ENCODE measurements around the gene HSPBP1. TPM values are rescaled to one million over a fixed set of nuclear protein-coding genes. Genes with fewer than 3 reads are reported as not detected.

Gene HSPBP1
- total and polyA plus RNA-seq, 9 of the 15 experiments (the other 6 are each of a cell fraction or from before 2014, with no cell fraction given) = 0.83 to 81.3 (median 21.8) TPM

DNA sequence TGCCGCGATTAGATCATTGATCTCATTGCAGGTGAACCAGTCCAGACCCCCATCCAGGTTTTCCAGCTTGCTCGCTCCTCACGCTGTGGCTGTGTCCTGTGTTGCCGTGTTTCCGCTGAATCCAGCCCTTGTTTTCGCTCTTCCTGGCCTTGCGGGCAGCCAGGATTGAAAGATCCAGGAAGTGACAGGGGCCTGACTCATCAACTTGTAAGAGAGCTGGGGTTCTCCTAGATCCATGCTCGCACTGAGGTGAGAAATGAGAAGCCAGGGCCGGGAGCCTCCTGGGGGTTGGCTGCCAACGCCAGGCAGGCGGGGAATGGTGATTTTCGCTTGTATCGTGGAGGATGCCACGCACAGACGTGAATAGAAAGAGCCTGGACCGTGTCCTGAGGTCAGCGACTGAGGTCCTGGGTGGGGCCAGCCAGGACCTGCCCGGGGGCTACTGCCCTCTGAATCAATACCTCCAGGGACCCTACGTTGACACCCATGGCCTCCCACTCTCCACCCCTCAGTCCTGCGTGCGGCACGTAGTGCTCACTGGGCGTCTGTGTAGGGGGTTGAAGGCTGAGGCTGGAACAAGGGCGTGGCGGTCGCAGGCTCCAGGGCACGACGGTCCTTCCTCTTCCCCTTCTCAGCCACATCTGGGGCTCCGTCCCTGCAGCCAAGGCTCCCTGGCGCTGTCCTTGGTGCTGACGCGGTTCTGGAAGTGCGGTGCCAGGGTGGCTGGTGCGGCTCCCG lies 63.3 kb downstream of the HSPBP1 start (continued):
- TF ChIP-seq, protein P1, sequence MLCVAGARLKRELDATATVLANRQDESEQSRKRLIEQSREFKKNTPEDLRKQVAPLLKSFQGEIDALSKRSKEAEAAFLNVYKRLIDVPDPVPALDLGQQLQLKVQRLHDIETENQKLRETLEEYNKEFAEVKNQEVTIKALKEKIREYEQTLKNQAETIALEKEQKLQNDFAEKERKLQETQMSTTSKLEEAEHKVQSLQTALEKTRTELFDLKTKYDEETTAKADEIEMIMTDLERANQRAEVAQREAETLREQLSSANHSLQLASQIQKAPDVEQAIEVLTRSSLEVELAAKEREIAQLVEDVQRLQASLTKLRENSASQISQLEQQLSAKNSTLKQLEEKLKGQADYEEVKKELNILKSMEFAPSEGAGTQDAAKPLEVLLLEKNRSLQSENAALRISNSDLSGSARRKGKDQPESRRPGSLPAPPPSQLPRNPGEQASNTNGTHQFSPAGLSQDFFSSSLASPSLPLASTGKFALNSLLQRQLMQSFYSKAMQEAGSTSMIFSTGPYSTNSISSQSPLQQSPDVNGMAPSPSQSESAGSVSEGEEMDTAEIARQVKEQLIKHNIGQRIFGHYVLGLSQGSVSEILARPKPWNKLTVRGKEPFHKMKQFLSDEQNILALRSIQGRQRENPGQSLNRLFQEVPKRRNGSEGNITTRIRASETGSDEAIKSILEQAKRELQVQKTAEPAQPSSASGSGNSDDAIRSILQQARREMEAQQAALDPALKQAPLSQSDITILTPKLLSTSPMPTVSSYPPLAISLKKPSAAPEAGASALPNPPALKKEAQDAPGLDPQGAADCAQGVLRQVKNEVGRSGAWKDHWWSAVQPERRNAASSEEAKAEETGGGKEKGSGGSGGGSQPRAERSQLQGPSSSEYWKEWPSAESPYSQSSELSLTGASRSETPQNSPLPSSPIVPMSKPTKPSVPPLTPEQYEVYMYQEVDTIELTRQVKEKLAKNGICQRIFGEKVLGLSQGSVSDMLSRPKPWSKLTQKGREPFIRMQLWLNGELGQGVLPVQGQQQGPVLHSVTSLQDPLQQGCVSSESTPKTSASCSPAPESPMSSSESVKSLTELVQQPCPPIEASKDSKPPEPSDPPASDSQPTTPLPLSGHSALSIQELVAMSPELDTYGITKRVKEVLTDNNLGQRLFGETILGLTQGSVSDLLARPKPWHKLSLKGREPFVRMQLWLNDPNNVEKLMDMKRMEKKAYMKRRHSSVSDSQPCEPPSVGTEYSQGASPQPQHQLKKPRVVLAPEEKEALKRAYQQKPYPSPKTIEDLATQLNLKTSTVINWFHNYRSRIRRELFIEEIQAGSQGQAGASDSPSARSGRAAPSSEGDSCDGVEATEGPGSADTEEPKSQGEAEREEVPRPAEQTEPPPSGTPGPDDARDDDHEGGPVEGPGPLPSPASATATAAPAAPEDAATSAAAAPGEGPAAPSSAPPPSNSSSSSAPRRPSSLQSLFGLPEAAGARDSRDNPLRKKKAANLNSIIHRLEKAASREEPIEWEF (CRISPR knock-in tag; IDR thresholded peaks at IDR 0.05) = no peak; the same call in 1 of the 2 replicates
- TF ChIP-seq ZKSCAN1 (IDR thresholded peaks at IDR 0.05; ENCODE audit: low read depth, low read length) (peak; percentile 62; the same call in 1 of the 2 replicates), PHF21A (IDR thresholded peaks at IDR 0.05; ENCODE audit: borderline replicate concordance, low read depth) (peak; percentile 70; the same call in 1 of the 2 replicates), ZNF184 (CRISPR knock-in tag; IDR thresholded peaks at IDR 0.05) (no peak), TARDBP (IDR thresholded peaks at IDR 0.05) (peak; percentile 85), KLF13 (tag; IDR thresholded peaks at IDR 0.05; ENCODE audit: borderline replicate concordance, low read depth) (peak; percentile 76; the same call in 1 of the 2 replicates)
- TF ChIP-seq, protein P2, sequence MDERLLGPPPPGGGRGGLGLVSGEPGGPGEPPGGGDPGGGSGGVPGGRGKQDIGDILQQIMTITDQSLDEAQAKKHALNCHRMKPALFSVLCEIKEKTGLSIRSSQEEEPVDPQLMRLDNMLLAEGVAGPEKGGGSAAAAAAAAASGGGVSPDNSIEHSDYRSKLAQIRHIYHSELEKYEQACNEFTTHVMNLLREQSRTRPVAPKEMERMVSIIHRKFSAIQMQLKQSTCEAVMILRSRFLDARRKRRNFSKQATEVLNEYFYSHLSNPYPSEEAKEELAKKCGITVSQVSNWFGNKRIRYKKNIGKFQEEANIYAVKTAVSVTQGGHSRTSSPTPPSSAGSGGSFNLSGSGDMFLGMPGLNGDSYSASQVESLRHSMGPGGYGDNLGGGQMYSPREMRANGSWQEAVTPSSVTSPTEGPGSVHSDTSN (CRISPR knock-in tag; IDR thresholded peaks at IDR 0.05; ENCODE audit: low read depth) = no peak; the same call in 1 of the 2 replicates
- TF ChIP-seq, protein P2 (tag; conservative IDR thresholded peaks at IDR 0.05; ENCODE audit: low read depth) = peak; percentile 79
- TF ChIP-seq, protein P3, sequence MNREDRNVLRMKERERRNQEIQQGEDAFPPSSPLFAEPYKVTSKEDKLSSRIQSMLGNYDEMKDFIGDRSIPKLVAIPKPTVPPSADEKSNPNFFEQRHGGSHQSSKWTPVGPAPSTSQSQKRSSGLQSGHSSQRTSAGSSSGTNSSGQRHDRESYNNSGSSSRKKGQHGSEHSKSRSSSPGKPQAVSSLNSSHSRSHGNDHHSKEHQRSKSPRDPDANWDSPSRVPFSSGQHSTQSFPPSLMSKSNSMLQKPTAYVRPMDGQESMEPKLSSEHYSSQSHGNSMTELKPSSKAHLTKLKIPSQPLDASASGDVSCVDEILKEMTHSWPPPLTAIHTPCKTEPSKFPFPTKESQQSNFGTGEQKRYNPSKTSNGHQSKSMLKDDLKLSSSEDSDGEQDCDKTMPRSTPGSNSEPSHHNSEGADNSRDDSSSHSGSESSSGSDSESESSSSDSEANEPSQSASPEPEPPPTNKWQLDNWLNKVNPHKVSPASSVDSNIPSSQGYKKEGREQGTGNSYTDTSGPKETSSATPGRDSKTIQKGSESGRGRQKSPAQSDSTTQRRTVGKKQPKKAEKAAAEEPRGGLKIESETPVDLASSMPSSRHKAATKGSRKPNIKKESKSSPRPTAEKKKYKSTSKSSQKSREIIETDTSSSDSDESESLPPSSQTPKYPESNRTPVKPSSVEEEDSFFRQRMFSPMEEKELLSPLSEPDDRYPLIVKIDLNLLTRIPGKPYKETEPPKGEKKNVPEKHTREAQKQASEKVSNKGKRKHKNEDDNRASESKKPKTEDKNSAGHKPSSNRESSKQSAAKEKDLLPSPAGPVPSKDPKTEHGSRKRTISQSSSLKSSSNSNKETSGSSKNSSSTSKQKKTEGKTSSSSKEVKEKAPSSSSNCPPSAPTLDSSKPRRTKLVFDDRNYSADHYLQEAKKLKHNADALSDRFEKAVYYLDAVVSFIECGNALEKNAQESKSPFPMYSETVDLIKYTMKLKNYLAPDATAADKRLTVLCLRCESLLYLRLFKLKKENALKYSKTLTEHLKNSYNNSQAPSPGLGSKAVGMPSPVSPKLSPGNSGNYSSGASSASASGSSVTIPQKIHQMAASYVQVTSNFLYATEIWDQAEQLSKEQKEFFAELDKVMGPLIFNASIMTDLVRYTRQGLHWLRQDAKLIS (CRISPR knock-in tag; IDR thresholded peaks at IDR 0.05) = peak; percentile 99
- TF ChIP-seq, protein P4, sequence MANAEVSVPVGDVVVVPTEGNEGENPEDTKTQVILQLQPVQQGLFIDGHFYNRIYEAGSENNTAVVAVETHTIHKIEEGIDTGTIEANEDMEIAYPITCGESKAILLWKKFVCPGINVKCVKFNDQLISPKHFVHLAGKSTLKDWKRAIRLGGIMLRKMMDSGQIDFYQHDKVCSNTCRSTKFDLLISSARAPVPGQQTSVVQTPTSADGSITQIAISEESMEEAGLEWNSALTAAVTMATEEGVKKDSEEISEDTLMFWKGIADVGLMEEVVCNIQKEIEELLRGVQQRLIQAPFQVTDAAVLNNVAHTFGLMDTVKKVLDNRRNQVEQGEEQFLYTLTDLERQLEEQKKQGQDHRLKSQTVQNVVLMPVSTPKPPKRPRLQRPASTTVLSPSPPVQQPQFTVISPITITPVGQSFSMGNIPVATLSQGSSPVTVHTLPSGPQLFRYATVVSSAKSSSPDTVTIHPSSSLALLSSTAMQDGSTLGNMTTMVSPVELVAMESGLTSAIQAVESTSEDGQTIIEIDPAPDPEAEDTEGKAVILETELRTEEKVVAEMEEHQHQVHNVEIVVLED (CRISPR knock-in tag; IDR thresholded peaks at IDR 0.05) = peak; percentile 54
